NCI-H510A treated with DMSO at 0.1 percent for 48 hours (cell line): ENCODE measurements around the gene SLC25A17.
"Not testable (repeated sequence)": the region's sequence is repeated elsewhere in the genome, so short reads cannot be mapped to it uniquely, and the experiment has no call there.

Experiments
- DNase-seq: peaks from one replicate; lab custom pipeline; 2025; lab: John Stamatoyannopoulos, UW

The SLC25A17 gene

GRCh38 chr22:40818192-40818746 lies 877 bp downstream of the SLC25A17 start:
- DNase-seq = no peak

GRCh38 chr22:40817737-40818136 lies 1.4 kb downstream of the SLC25A17 start:
- no peak for DNase-seq

GRCh38 chr22:40813912-40814315 lies 5.2 kb downstream of the SLC25A17 start:
- no peak for DNase-seq

GRCh38 chr22:40808018-40808841 lies 10.9 kb downstream of the SLC25A17 start:
- DNase-seq = no peak

GRCh38 chr22:40806711-40807110 lies 12.4 kb downstream of the SLC25A17 start:
- no peak for DNase-seq

- DNase-seq = no peak
Observed at GRCh38 chr22:40805699-40806203, 13.4 kb downstream of the SLC25A17 start.

- DNase-seq = no peak
Observed at GRCh38 chr22:40805239-40805638, 13.9 kb downstream of the SLC25A17 start.

GRCh38 chr22:40803321-40803720 lies 15.8 kb downstream of the SLC25A17 start:
- DNase-seq = no peak

GRCh38 chr22:40799008-40799407 lies 20.1 kb downstream of the SLC25A17 start:
- no peak for DNase-seq

- no peak for DNase-seq
Observed at GRCh38 chr22:40797427-40797826, 21.7 kb downstream of the SLC25A17 start.

- DNase-seq = no peak
Observed at GRCh38 chr22:40792451-40792850, 26.7 kb downstream of the SLC25A17 start.

GRCh38 chr22:40791241-40791640 lies 27.9 kb downstream of the SLC25A17 start:
- no peak for DNase-seq

GRCh38 chr22:40789131-40789530 lies 30.0 kb downstream of the SLC25A17 start:
- no peak for DNase-seq

GRCh38 chr22:40782521-40782920 lies 36.6 kb downstream of the SLC25A17 start:
- no peak for DNase-seq

- not testable (repeated sequence) for DNase-seq
Observed at GRCh38 chr22:40781749-40782148, 37.4 kb downstream of the SLC25A17 start.

GRCh38 chr22:40769761-40770160 lies 49.4 kb downstream of the SLC25A17 start:
- DNase-seq = no peak

- no peak for DNase-seq
Observed at GRCh38 chr22:40768206-40768605, 50.9 kb downstream of the SLC25A17 start.

- no peak for DNase-seq
Observed at GRCh38 chr22:40766956-40767355, 52.2 kb downstream of the SLC25A17 start.

- no peak for DNase-seq
Observed at GRCh38 chr22:40764763-40765441, 54.2 kb downstream of the SLC25A17 start.

- no peak for DNase-seq
Observed at GRCh38 chr22:40759294-40759840, 59.8 kb downstream of the SLC25A17 start.

- DNase-seq = not testable (repeated sequence)
Observed at GRCh38 chr22:40758851-40759250, 60.3 kb downstream of the SLC25A17 start.

GRCh38 chr22:40758390-40758789 lies 60.8 kb downstream of the SLC25A17 start:
- no peak for DNase-seq

- peak; percentile 19 for DNase-seq
Observed at GRCh38 chr22:40757071-40757470, 62.1 kb downstream of the SLC25A17 start.
